Testis (tissue), 3 donors: ENCODE measurements around the gene QSOX2. TPM values are rescaled to one million over a fixed set of nuclear protein-coding genes. Genes with fewer than 3 reads are reported as not detected.
"Not testable (repeated sequence)": the region's sequence is repeated elsewhere in the genome, so short reads cannot be mapped to it uniquely, and the experiment has no call there.

ENCODE experiments used
- DNase-seq: peaks from one replicate; pipeline ENCODE4 v3.0.0-alpha.2; 2019
- H3K27ac ChIP-seq, 2 donors: fragments of 200-600 bp; sonication (generic); one replicate each; pipeline ENCODE4 v1.5.1; 2019
- H3K27me3 ChIP-seq: fragments of 200-600 bp; sonication (generic); one replicate; pipeline ENCODE4 v1.5.1; 2019
- H3K36me3 ChIP-seq: fragments of 200-600 bp; sonication (generic); one replicate; pipeline ENCODE4 v1.5.1; 2017; ENCODE audit warnings: low read depth; ENCODE audit errors: missing control alignments
- H3K4me1 ChIP-seq: fragments of 200-600 bp; sonication (generic); one replicate; pipeline ENCODE4 v1.5.1; 2019
- H3K4me3 ChIP-seq, 2 donors: fragments of 200-600 bp; sonication (generic); one replicate each; pipeline ENCODE4 v1.5.1; 2017 to 2019
- H3K9me3 ChIP-seq: fragments of 200-600 bp; sonication (generic); one replicate; pipeline ENCODE4 v1.5.1; 2017
- CTCF ChIP-seq, 3 experiments: fragments of 450-650 bp in 2 of 3; fragments of 200-600 bp in 1 of 3; sonication (generic) in 1 of 3; IDR thresholded peaks; one replicate each; pipeline ENCODE4 v1.5.1; 2016 to 2019; ENCODE audit warnings: antibody characterized with exemption in 3 of 3, mild to moderate bottlenecking in 2 of 3, moderate library complexity in 1 of 3
- POLR2A ChIP-seq: fragments of 450-650 bp; IDR thresholded peaks from one replicate; pipeline ENCODE4 v1.6.1; 2017; ENCODE audit warnings: antibody characterized with exemption, mild to moderate bottlenecking, moderate library complexity
- WGBS, 2 donors: methylation state at CpG; one replicate each; pipeline ENCODE4 v1.1.5; 2018; 5-methylcytosine and 5-hydroxymethylcytosine counted together
- intact Hi-C: fragments of 100-400 bp; cut with DNase I; formaldehyde crosslinking; loops from one replicate; pipeline ENCODE4 v1.15.1; 2023; ENCODE audit warnings: low total_unique reads
- polyA plus RNA-seq: library from polyadenylated mRNA; stranded (reverse); fragments of 350-450 nt; fragmentation: Illumina TruSeq; extraction: RNeasy Lipid Tissue Mini Kit (QIAGEN cat#74804); gene quantifications from one replicate; pipeline ENCODE4 v1.2.3, GENCODE V29; 2014; ENCODE audit warnings: low read depth, low replicate concordance; ENCODE audit not compliant: insufficient read depth
- total RNA-seq, 2 donors: library from RNA; depleted of rRNA; stranded (reverse); fragments of >200 nt; gene quantifications; one replicate each; pipeline ENCODE4 v1.2.3, GENCODE V29; 2016

The QSOX2 gene
- total and polyA plus RNA-seq, 3 donors from 2014 or later, result 22.1 to 23.3 (median 22.6) TPM

GRCh38 chr9:136237486-136238341 lies 7.9 kb downstream of the QSOX2 start:
- no peaks in the 10 kb centered on the region for H3K36me3 ChIP-seq
- H3K9me3 ChIP-seq, result no peaks in the 10 kb centered on the region
- H3K4me3 ChIP-seq, result no peak overlapping the region
- WGBS, 2 donors, result 91 to 92% methylated on average over 25 to 32 of the region's 32 CpGs
- no peaks in the 10 kb centered on the region for H3K27me3 ChIP-seq
- TF ChIP-seq POLR2A, result no peak
- no peak for TF ChIP-seq CTCF (IDR thresholded peaks at IDR 0.05)
- no peak for DNase-seq
- no peaks in the 10 kb centered on the region for H3K4me1 ChIP-seq
- intact Hi-C loops, result no loop called here
- no peak overlapping the region for H3K27ac ChIP-seq

- 92 to 94% methylated on average over 24 to 43 of the region's 43 CpGs for WGBS, 2 donors
- intact Hi-C loops, H3K36me3 ChIP-seq, H3K27ac ChIP-seq, H3K4me1 ChIP-seq, H3K27me3 ChIP-seq, DNase-seq, H3K4me3 ChIP-seq, H3K9me3 ChIP-seq: not testable (repeated sequence)
Observed at GRCh38 chr9:136236471-136237410, 8.9 kb downstream of the QSOX2 start.

- TF ChIP-seq POLR2A, result no peak
- TF ChIP-seq CTCF (IDR thresholded peaks at IDR 0.05), result no peak
- H3K27ac ChIP-seq, result no peak overlapping the region
- 90 to 96% methylated on average over 20 to 27 of the region's 27 CpGs for WGBS, 2 donors
- no peak overlapping the region for H3K4me3 ChIP-seq
- H3K27me3 ChIP-seq, result no peaks in the 10 kb centered on the region
- no peaks in the 10 kb centered on the region for H3K4me1 ChIP-seq
- no peaks in the 10 kb centered on the region for H3K36me3 ChIP-seq
- DNase-seq, result no peak
- intact Hi-C loops, result no loop called here
- H3K9me3 ChIP-seq, result no peaks in the 10 kb centered on the region
Observed at GRCh38 chr9:136235709-136236455, 9.7 kb downstream of the QSOX2 start.

- intact Hi-C loops, result no loop called here
- Histone ChIP-seq H3K4me1 (no peaks in the 10 kb centered on the region), H3K36me3 (no peaks in the 10 kb centered on the region), H3K9me3 (no peaks in the 10 kb centered on the region), H3K27ac (no peak overlapping the region), H3K4me3 (no peak overlapping the region), H3K27me3 (no peaks in the 10 kb centered on the region)
- TF ChIP-seq CTCF (IDR thresholded peaks at IDR 0.05) (no peak), POLR2A (no peak)
- DNase-seq, result no peak
- 96% methylated on average over 17 of the region's 17 CpGs for WGBS, 2 donors
Observed at GRCh38 chr9:136235171-136235570, 10.4 kb downstream of the QSOX2 start.
